Astrocyte of the cerebellum (primary cell): ENCODE results near the gene MAPK10.

Source experiments
- DNase-seq: peaks from one replicate; pipeline ENCODE4 v3.0.0-alpha.2; 2011; ENCODE audit warnings: low read depth
- H3K4me3 ChIP-seq: 2 replicates; pipeline ENCODE4 v1.5.1; 2011; ENCODE audit warnings: mild to moderate bottlenecking, low read depth, low read length, moderate library complexity
- CTCF ChIP-seq: IDR thresholded peaks from 2 replicates; pipeline ENCODE4 v1.5.1; 2012; ENCODE audit warnings: low read length, low read depth, moderate library complexity, mild to moderate bottlenecking; ENCODE audit errors: missing control alignments
- in situ Hi-C: cut with HindIII; loops from 2 replicates; pipeline ENCODE4 v1.10.0; 2017; ENCODE audit warnings: low sequenced_read_pairs

MAPK10 gene

GRCh38 chr4:86261636-86262035, 98.2 kb downstream of the MAPK10 start:
- DNase-seq = peak; percentile 6

GRCh38 chr4:86256086-86256485, 103.8 kb downstream of the MAPK10 start:
- in situ Hi-C loops = no loop called here
- H3K4me3 ChIP-seq = no peak overlapping the region
- DNase-seq = no peak
- no peak for TF ChIP-seq CTCF

More at GRCh38 chr4:86261636-86262035, 98.2 kb downstream of the MAPK10 start:
- no peak overlapping the region for H3K4me3 ChIP-seq
- TF ChIP-seq CTCF = no peak
- in situ Hi-C loops = no loop called here

DNA sequence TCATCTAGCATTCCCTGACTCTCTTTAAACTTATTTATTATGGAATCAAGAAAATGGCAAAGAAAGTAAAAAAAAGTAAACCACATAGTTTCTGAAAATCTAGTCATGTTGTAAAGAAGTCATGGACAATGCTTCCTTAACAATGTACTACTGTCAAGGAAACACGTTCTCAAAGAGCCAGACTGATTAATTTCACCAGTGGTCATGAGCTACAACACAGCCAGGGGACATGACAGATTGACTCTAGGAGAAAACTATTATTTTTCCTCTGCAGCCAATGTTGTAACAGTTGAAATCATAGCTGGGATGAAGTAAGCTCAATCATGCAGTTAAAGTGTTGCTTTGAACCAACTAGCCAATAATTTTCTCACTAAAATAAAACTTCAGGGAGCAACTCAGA, 109.2 kb downstream of the MAPK10 start:
- no peak for DNase-seq
- H3K4me3 ChIP-seq = no peak overlapping the region
- in situ Hi-C loops = no loop called here
- TF ChIP-seq CTCF = no peak

GRCh38 chr4:86250006-86250405, 109.8 kb downstream of the MAPK10 start:
- no peak overlapping the region for H3K4me3 ChIP-seq

DNA sequence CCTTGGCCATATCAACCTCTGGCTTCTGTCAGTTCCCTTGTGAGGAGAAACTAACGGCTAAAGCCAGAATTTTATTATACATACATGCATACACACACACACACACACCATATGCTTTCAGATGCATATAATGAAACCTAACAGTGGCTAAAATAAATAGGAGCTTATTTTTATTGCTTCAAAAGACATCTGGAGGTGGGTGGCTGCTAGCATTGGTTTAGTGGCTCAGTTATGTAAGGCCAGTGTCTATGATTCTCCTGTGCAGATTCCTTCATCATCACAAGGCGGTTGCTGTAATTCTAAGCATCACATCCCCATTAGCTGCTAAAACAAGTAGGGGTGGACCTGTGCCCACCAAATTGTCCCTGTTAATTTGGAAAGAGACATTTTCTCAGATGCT, 110.8 kb downstream of the MAPK10 start:
- H3K4me3 ChIP-seq = no peak overlapping the region
- TF ChIP-seq CTCF = no peak
- in situ Hi-C loops = no loop called here
- DNase-seq = no peak

More at GRCh38 chr4:86250006-86250405, 109.8 kb downstream of the MAPK10 start:
- in situ Hi-C loops = no loop called here
- no peak for DNase-seq
- TF ChIP-seq CTCF = no peak

DNA sequence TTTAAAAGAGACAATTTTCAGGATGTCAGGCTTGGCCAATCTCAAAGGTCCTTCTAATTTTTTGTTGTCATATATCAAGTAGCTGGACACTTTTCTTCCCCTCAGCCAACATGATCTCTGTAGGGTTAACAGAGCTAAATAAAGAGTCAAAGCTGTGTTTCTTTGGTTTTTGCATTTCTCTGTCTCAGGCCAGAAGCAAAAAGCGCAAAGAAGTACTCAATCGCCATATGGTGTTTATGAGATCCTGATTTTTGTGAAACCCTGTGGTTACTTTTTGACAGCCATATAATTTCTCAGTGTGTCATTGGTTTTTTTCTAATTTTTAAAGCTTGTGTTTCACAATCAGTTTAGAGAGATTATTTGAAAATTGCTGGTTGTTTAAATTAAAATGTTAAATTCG, 111.9 kb downstream of the MAPK10 start:
- in situ Hi-C loops = no loop called here
- DNase-seq = no peak
- no peak for TF ChIP-seq CTCF
- H3K4me3 ChIP-seq = no peak overlapping the region

DNA sequence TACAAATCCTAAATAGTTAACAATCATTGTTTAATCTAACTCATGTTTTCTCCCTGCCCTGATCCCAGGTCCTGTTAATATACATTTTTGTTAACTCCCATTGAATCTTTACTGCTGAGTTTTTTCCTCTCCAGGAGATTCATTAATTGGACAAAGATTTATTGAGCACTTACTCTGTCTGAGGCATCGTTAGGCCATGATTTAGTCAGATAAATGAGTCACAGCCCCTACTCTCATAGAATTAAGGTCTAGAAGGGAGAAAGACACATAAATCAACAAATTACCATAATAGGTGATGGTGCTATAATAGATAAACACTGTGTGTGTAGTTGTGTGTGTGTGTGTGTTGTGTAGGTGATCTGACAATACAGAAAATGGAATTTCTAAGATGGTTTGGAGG, 112.5 kb downstream of the MAPK10 start:
- H3K4me3 ChIP-seq = no peak overlapping the region
- DNase-seq = no peak
- TF ChIP-seq CTCF = no peak
- in situ Hi-C loops = no loop called here
